WERI-Rb-1 (cell line): Measurements from ENCODE around the gene IGF2R.
A peak's percentile ranks its signal among the peaks of the same experiment; 100 is the strongest.
"Not testable (repeated sequence)": the region's sequence is repeated elsewhere in the genome, so short reads cannot be mapped to it uniquely, and the experiment has no call there.

ENCODE experiments used
- DNase-seq: peaks from one replicate; pipeline ENCODE4 v3.0.0-alpha.2; 2020
- H3K27ac ChIP-seq: fragments of 250-450 bp; sonication (Bioruptor Pico); 2 replicates; pipeline ENCODE4 v1.5.1; 2020; ENCODE audit warnings: mild to moderate bottlenecking, moderate library complexity
- H3K27me3 ChIP-seq: fragments of 250-450 bp; sonication (Bioruptor Pico); 2 replicates; pipeline ENCODE4 v1.5.1; 2021; ENCODE audit warnings: mild to moderate bottlenecking, low read depth, moderate library complexity; ENCODE audit not compliant: insufficient read depth, severe bottlenecking
- H3K36me3 ChIP-seq: fragments of 250-450 bp; sonication (Bioruptor Pico); 2 replicates; pipeline ENCODE4 v1.5.1; 2020; ENCODE audit warnings: mild to moderate bottlenecking, moderate library complexity
- H3K4me3 ChIP-seq: 2 replicates; pipeline ENCODE4 v1.5.1; 2011; ENCODE audit warnings: low read depth, mild to moderate bottlenecking, control low read depth, low read length
- H3K9me3 ChIP-seq: fragments of 250-450 bp; sonication (Bioruptor Pico); 2 replicates; pipeline ENCODE4 v1.5.1; 2021; ENCODE audit warnings: mild to moderate bottlenecking, moderate library complexity; ENCODE audit not compliant: severe bottlenecking
- CTCF ChIP-seq: IDR thresholded peaks from 2 replicates; pipeline ENCODE4 v1.5.1; 2011; ENCODE audit warnings: low read depth, mild to moderate bottlenecking, control low read depth, inconsistent platforms, low read length

The IGF2R gene

GRCh38 chr6:160135907-160136655 is 167.2 kb downstream of the IGF2R start:
- no peak for DNase-seq
- H3K4me3 ChIP-seq: no peak overlapping the region
- no peak for TF ChIP-seq CTCF
- H3K9me3 ChIP-seq: no peaks in the 10 kb centered on the region
- H3K27ac ChIP-seq: no peak overlapping the region
- no peaks in the 10 kb centered on the region for H3K36me3 ChIP-seq
- peaks cover 74% of the 10 kb centered on the region for H3K27me3 ChIP-seq

- H3K36me3 ChIP-seq: no peaks in the 10 kb centered on the region
- TF ChIP-seq CTCF: no peak
- no peak overlapping the region for H3K4me3 ChIP-seq
- H3K9me3 ChIP-seq: no peaks in the 10 kb centered on the region
- H3K27me3 ChIP-seq: peaks cover 75% of the 10 kb centered on the region
- DNase-seq: no peak
- H3K27ac ChIP-seq: no peak overlapping the region
These were observed 168.5 kb downstream of the IGF2R start for GRCh38 chr6:160137130-160137988.

- Histone ChIP-seq H3K27me3 (peaks cover 76% of the 10 kb centered on the region), H3K9me3 (no peaks in the 10 kb centered on the region), H3K36me3 (no peaks in the 10 kb centered on the region), H3K4me3 (no peak overlapping the region), H3K27ac (no peak overlapping the region)
- TF ChIP-seq CTCF: peak; percentile 57
- peak; percentile 38 for DNase-seq
These were observed 169.3 kb downstream of the IGF2R start for GRCh38 chr6:160137989-160138835.

GRCh38 chr6:160138839-160139419 is 170.0 kb downstream of the IGF2R start:
- TF ChIP-seq CTCF: peak; percentile 25; the same call in 1 of the 2 replicates
- Histone ChIP-seq H3K9me3 (no peaks in the 10 kb centered on the region), H3K27me3 (peaks cover 73% of the 10 kb centered on the region), H3K36me3 (no peaks in the 10 kb centered on the region), H3K27ac (no peak overlapping the region), H3K4me3 (no peak overlapping the region)
- DNase-seq: no peak

GRCh38 chr6:160139420-160139851 is 170.6 kb downstream of the IGF2R start:
- DNase-seq: no peak
- Histone ChIP-seq H3K9me3 (no peaks in the 10 kb centered on the region), H3K27ac (no peak overlapping the region), H3K36me3 (no peaks in the 10 kb centered on the region), H3K27me3 (peaks cover 72% of the 10 kb centered on the region), H3K4me3 (no peak overlapping the region)
- TF ChIP-seq CTCF: no peak

GRCh38 chr6:160140493-160140892 is 171.6 kb downstream of the IGF2R start:
- H3K4me3 ChIP-seq, H3K27ac ChIP-seq, H3K9me3 ChIP-seq, DNase-seq, H3K36me3 ChIP-seq: not testable (repeated sequence)
- peaks cover 62% of the 10 kb centered on the region for H3K27me3 ChIP-seq
